A673 (cell line): Measurements from ENCODE around the gene JAK3.

Experiments used
- EZH2 ChIP-seq: fragments of 200-600 bp; sonication (generic); IDR thresholded peaks from 2 replicates; pipeline ENCODE4 v1.6.1; 2017; ENCODE audit warnings: borderline replicate concordance, low read depth, mild to moderate bottlenecking, mixed read lengths, antibody characterized with exemption, low read length; ENCODE audit not compliant: poor library complexity, severe bottlenecking
- TF ChIP-seq, protein P1 (sequence below): fragments of 300-800, 200-600 bp; sonication (generic); conservative IDR thresholded peaks from 2 replicates; pipeline ENCODE4 v1.5.1; 2017; ENCODE audit warnings: low read depth, mild to moderate bottlenecking, antibody characterized with exemption, low read length, moderate library complexity, mixed read lengths

DNA sequence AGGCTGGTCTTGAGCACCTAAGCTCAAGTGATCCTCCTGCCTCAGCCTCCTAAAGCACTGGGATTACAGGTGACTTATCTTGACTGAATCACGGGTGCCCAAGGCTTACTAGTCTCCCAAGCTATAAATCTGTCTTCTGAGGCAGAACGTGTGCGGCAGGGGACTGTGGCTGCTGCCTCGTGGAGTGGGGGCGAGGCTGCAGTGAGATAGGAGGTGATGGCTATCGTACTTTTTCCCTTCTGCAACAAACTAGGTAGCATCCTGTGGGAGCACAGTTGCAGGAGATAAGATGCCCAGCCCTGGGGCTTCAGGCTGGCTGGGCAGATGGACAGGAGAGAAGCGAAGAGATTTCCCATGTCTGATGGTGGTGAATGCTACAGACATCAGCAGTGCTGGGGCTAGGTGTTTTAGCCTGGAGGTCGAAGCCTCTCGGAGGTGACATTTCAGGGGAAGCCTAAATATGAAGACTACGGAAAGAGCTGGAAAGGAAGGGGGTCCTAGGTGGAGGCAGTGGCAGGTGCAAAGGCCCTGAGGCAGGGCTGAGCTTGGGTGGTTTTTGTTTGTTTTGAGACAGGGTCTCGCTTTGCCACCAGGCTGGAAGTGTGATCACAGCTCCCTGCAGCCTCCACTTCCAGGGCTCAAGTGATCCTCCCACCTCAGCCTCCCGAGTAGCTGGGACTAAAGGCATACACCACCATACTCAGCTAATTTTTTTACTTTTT, 45.5 kb downstream of the JAK3 start:
- TF ChIP-seq, protein P1, sequence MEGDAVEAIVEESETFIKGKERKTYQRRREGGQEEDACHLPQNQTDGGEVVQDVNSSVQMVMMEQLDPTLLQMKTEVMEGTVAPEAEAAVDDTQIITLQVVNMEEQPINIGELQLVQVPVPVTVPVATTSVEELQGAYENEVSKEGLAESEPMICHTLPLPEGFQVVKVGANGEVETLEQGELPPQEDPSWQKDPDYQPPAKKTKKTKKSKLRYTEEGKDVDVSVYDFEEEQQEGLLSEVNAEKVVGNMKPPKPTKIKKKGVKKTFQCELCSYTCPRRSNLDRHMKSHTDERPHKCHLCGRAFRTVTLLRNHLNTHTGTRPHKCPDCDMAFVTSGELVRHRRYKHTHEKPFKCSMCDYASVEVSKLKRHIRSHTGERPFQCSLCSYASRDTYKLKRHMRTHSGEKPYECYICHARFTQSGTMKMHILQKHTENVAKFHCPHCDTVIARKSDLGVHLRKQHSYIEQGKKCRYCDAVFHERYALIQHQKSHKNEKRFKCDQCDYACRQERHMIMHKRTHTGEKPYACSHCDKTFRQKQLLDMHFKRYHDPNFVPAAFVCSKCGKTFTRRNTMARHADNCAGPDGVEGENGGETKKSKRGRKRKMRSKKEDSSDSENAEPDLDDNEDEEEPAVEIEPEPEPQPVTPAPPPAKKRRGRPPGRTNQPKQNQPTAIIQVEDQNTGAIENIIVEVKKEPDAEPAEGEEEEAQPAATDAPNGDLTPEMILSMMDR: no peak
- no peak for TF ChIP-seq EZH2
